DOHH2 (cell line): ENCODE data around the gene BRD7.

Source experiments
- EZH2phosphoT487 ChIP-seq: fragments of 200-600 bp; sonication (generic); IDR thresholded peaks from 2 replicates; pipeline ENCODE4 v1.6.1; 2017; ENCODE audit warnings: borderline replicate concordance, mild to moderate bottlenecking, antibody characterized with exemption, low read length, moderate library complexity, mixed read lengths
- TF ChIP-seq, protein P1 (sequence below): fragments of 200-600 bp; sonication (generic); IDR thresholded peaks from one replicate; pipeline ENCODE4 v1.5.1; 2014; ENCODE audit warnings: antibody characterized with exemption, mild to moderate bottlenecking, low read depth, low read length; ENCODE audit not compliant: poor library complexity, severe bottlenecking

GRCh38 chr16:50386139-50386538 lies 17.4 kb upstream of the BRD7 start:
- TF ChIP-seq, protein P1, sequence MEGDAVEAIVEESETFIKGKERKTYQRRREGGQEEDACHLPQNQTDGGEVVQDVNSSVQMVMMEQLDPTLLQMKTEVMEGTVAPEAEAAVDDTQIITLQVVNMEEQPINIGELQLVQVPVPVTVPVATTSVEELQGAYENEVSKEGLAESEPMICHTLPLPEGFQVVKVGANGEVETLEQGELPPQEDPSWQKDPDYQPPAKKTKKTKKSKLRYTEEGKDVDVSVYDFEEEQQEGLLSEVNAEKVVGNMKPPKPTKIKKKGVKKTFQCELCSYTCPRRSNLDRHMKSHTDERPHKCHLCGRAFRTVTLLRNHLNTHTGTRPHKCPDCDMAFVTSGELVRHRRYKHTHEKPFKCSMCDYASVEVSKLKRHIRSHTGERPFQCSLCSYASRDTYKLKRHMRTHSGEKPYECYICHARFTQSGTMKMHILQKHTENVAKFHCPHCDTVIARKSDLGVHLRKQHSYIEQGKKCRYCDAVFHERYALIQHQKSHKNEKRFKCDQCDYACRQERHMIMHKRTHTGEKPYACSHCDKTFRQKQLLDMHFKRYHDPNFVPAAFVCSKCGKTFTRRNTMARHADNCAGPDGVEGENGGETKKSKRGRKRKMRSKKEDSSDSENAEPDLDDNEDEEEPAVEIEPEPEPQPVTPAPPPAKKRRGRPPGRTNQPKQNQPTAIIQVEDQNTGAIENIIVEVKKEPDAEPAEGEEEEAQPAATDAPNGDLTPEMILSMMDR: no peak
- no peak for TF ChIP-seq EZH2phosphoT487
